SH-SY5Y (cell line): Measurements from ENCODE around the gene PIPOX.

ENCODE experiments used
- GATA2 ChIP-seq: IDR thresholded peaks from 2 replicates; pipeline ENCODE4 v1.6.1; 2011; ENCODE audit warnings: mild to moderate bottlenecking, low read depth, low read length
- GATA3 ChIP-seq: IDR thresholded peaks from 2 replicates; pipeline ENCODE4 v1.6.1; 2011; ENCODE audit warnings: low read depth, mild to moderate bottlenecking, low read length, moderate library complexity

Gene PIPOX, protein sequence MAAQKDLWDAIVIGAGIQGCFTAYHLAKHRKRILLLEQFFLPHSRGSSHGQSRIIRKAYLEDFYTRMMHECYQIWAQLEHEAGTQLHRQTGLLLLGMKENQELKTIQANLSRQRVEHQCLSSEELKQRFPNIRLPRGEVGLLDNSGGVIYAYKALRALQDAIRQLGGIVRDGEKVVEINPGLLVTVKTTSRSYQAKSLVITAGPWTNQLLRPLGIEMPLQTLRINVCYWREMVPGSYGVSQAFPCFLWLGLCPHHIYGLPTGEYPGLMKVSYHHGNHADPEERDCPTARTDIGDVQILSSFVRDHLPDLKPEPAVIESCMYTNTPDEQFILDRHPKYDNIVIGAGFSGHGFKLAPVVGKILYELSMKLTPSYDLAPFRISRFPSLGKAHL

GRCh38 chr17:29042679-29043538 lies at the start of gene PIPOX:
PIPOX (plus strand) TSS chr17:29043141; CDS start chr17:29043226, 85 bp downstream.
- no peak for TF ChIP-seq GATA3
- peak; percentile 58 for TF ChIP-seq GATA2

DNA sequence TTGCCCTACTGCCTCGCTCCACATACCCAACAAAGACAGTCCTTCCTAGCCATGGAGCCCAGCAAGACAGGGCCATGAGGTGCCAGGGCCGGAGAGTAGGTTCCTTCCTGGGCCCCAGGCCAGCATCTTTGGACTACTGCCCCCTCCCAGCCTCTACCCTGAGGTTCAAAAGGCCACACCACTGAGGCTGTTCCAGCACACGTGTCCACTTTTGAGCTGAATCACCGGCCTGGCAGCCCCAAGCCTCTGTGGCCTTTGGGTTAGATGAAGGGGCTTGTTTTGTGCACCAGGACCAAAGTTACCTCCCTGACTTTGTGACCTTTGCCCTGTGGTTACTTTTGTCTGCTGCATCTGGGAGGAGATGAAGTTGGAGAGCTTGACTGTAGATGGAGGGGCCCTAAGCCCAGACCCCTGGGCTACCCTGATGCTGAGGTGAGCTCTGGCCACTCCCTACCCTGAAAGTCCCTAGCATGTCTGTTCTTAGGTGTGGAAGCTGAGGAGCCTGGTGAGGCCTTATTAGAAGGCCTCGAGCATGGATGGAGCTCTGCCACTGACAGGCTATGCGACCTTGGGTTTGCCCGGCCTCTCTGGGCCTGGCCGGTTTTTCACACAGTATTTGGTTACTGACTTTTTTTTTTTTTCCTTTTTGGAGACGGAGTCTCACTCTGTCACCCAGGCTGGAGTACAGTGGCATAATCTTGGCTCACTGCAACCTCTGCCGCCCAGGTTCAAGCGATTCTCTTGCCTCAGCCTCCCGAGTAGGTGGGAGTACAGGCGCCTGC lies 49.1 kb upstream of the PIPOX start:
- TF ChIP-seq GATA3 (no peak), GATA2 (no peak)

GRCh38 chr17:28996554-28997096 lies 46.3 kb upstream of the PIPOX start:
- no peak for TF ChIP-seq GATA3
- no peak for TF ChIP-seq GATA2

GRCh38 chr17:28997806-28998205 lies 45.1 kb upstream of the PIPOX start:
- TF ChIP-seq GATA3 (no peak), GATA2 (no peak)

DNA sequence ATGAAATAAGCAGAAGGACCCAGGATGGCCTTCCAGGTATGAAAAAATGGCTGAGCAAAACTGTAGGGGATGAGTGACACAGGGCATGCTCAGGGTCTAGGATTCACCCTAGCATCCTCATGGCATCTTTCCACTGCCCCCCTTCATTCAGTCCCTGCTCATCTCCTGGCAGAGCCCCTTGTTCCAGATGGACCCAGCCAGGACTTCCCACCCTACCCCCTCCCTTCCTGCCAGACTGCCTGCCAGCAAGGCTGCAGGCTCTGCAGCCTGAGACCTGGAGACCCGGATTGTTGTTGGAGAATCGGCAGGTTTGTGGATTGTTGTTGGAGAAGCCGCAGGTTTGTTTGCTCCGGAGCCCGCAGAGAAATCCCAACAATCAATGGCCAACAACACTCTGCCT lies 43.7 kb upstream of the PIPOX start:
- TF ChIP-seq GATA2 = no peak
- TF ChIP-seq GATA3 = no peak

GRCh38 chr17:29000973-29001372 lies 42.0 kb upstream of the PIPOX start:
- TF ChIP-seq GATA2 (no peak), GATA3 (no peak)

- TF ChIP-seq GATA2 (no peak), GATA3 (no peak)
Measured at GRCh38 chr17:29002811-29003210, 40.1 kb upstream of the PIPOX start.

GRCh38 chr17:29003289-29003688 lies 39.7 kb upstream of the PIPOX start:
- TF ChIP-seq GATA2 (no peak), GATA3 (no peak)

GRCh38 chr17:29004081-29004692 lies 38.8 kb upstream of the PIPOX start:
- no peak for TF ChIP-seq GATA2
- no peak for TF ChIP-seq GATA3

GRCh38 chr17:29005936-29006511 lies 36.9 kb upstream of the PIPOX start, which contains the start of gene SEZ6:
SEZ6 (minus strand) TSS chr17:29006033; CDS start chr17:29005869, 164 bp downstream.
- TF ChIP-seq GATA2 (no peak), GATA3 (no peak)

- no peak for TF ChIP-seq GATA3
- TF ChIP-seq GATA2 = no peak
Measured at GRCh38 chr17:29007456-29007855, 35.5 kb upstream of the PIPOX start.

DNA sequence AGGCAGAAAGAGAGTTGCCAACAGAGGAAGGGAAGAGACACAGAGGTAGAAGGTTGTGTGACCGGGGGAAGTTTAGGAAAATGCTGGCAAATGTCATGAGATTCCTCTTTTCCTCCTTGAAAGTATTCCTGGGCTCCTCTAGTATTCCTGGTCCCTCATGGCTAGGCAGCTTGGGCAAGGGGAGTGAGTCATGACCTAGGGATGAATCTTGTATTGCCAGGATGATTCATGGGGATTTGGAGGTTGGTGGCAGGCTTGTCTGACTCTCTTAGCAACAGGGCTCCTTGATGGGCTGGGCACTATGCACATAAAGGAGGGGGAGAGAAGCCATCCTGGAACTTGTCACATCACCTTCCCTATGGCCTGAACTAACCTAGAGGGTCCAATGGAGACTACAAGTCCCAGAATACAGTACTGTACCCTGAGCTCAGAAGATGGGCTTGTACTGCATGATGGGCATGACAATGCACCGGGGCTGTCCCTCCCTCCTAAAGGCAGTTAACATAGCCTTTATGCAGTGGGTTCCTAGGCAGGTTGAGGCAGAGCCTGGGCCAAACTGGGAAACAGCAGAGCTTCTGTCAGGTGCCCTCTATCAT lies 35.0 kb upstream of the PIPOX start:
- no peak for TF ChIP-seq GATA3
- no peak for TF ChIP-seq GATA2

DNA sequence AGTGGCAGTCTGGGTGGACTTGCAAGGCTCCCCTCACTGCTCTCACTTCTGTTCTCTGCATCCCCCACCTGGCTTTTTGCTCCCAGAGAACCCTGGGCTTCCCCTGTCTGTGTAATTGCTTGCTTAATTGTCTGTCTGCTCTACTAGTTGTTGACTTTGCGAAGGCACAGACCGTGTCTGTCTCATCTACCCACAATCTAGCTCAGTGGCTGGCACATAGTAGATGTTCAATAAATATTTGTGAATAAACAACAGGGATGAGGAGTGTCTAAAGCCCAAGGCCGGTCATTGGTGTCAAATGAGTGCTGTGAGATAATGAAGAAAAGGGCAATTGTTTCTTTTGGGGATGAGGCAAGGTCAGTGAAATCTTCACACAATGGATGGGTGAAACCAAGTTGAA lies 34.4 kb upstream of the PIPOX start:
- TF ChIP-seq GATA3 (no peak), GATA2 (no peak)
